K562 (cell line): ENCODE results near the gene SCUBE2. TPM values are rescaled to one million over a fixed set of nuclear protein-coding genes. Genes with fewer than 3 reads are reported as not detected.
A peak's percentile ranks its signal among the peaks of the same experiment; 100 is the strongest.

Source experiments
- ATAC-seq: fragments of 200-7000 bp; cut with Tn5 transposase; 3 replicates; pipeline ENCODE4 v1.9.1; 2020; ENCODE audit warnings: moderate library complexity
- BruUV-seq: library from RNA; stranded (reverse); fragments of 400-500 nt; replicated peaks from 2 replicates; lab custom pipeline; 2021; lab: Mats Ljungman, UMichigan
- CTCF ChIA-PET: fragments of 300-600 bp; formaldehyde crosslinking; extraction: SDS; loops from one replicate; lab custom pipeline; 2021; ENCODE audit warnings: low intra/inter-chr PET ratio; lab: Yijun Ruan, JAX
- POLR2A ChIA-PET: fragments of 300-600, 350-650 bp; sonication (Branson Sonifier 250); formaldehyde crosslinking; extraction: SDS; loops from one replicate; lab custom pipeline; 2021; ENCODE audit warnings: antibody characterized with exemption, inconsistent platforms; lab: Yijun Ruan, JAX
- DNase-seq, 4 experiments: peaks; one replicate each; pipeline versions ENCODE4 v3.0.0 to v3.0.0-alpha.2; 2011 to 2018; ENCODE audit warnings: low spot score in 3 of 4, mixed read lengths in 3 of 4; ENCODE audit errors: extremely low read depth in 1 of 4
- FAIRE-seq: peaks from 2 replicates; lab custom pipeline; 2011; peaks lifted over from hg19 to GRCh38; lab: Jason Lieb, UNC
- H2AFZ ChIP-seq: 2 replicates; pipeline ENCODE4 v1.6.0; 2011; ENCODE audit warnings: low read depth, low read length, control low read depth, inconsistent platforms
- H3K27ac ChIP-seq: fragments of 200-600 bp; 3 replicates; pipeline ENCODE4 v1.8.0; 2011; ENCODE audit warnings: low read depth, mild to moderate bottlenecking, control low read depth, inconsistent platforms, low read length, moderate library complexity, mixed read lengths; ENCODE audit errors: extremely low read depth
- H3K27me3 ChIP-seq, 2 experiments: fragments of 300-600 bp in 1 of 2; 2 replicates in 1 of 2; 3 replicates in 1 of 2; pipeline versions ENCODE4 v1.6.0 to v1.8.0; 2011; ENCODE audit warnings: inconsistent platforms in 2 of 2, low read length in 2 of 2, mild to moderate bottlenecking in 1 of 2, mixed read lengths in 1 of 2, moderate library complexity in 1 of 2; ENCODE audit not compliant: control insufficient read depth in 2 of 2, insufficient read depth in 2 of 2
- H3K36me3 ChIP-seq: fragments of 300-600 bp; 3 replicates; pipeline ENCODE4 v1.8.0; 2011; ENCODE audit warnings: mild to moderate bottlenecking, low read length, inconsistent platforms; ENCODE audit not compliant: control insufficient read depth, insufficient read depth
- H3K4me1 ChIP-seq, 2 experiments: fragments of 200-600 bp in 1 of 2; replicated peaks in 1 of 2; 2 replicates in 1 of 2; 3 replicates in 1 of 2; pipeline versions ENCODE4 v1.5.1 to v1.8.0; 2011; ENCODE audit warnings: inconsistent platforms in 2 of 2, low read length in 2 of 2, mild to moderate bottlenecking in 1 of 2, mixed read lengths in 1 of 2, moderate library complexity in 1 of 2; ENCODE audit not compliant: control insufficient read depth in 2 of 2, insufficient read depth in 2 of 2
- H3K4me2 ChIP-seq: 2 replicates; pipeline ENCODE4 v1.6.1; 2011; ENCODE audit warnings: low read length, control low read depth, inconsistent platforms, mixed read lengths; ENCODE audit not compliant: insufficient read depth
- H3K4me3 ChIP-seq: fragments of 200-600 bp; sonication (generic), shearing (Covaris generic); 2 replicates; pipeline ENCODE4 v1.5.1; 2016; ENCODE audit warnings: control low read depth, inconsistent platforms
- H3K79me2 ChIP-seq: fragments of 200-600 bp; 3 replicates; pipeline ENCODE4 v1.8.0; 2011; ENCODE audit warnings: low read length, inconsistent platforms; ENCODE audit not compliant: control insufficient read depth, insufficient read depth
- H3K9ac ChIP-seq, 2 experiments: 2 replicates each; pipeline versions ENCODE4 v1.6.0 to v1.6.1; 2011; ENCODE audit warnings: low read depth in 2 of 2, low read length in 2 of 2, control low read depth in 1 of 2, inconsistent platforms in 1 of 2, mild to moderate bottlenecking in 1 of 2, mixed read lengths in 1 of 2; ENCODE audit not compliant: insufficient read depth in 1 of 2
- H3K9me1 ChIP-seq: one replicate; pipeline ENCODE4 v1.6.0; 2011; ENCODE audit warnings: inconsistent platforms, mild to moderate bottlenecking, low read length, moderate library complexity; ENCODE audit not compliant: control insufficient read depth, insufficient read depth
- H3K9me3 ChIP-seq: replicated peaks from 2 replicates; pipeline ENCODE4 v1.5.1; 2011; ENCODE audit warnings: low read depth, low read length, inconsistent platforms; ENCODE audit not compliant: control insufficient read depth, insufficient read depth
- H4K20me1 ChIP-seq: replicated peaks from 2 replicates; pipeline ENCODE4 v1.6.1; 2011; ENCODE audit warnings: low read length, inconsistent platforms, mixed read lengths; ENCODE audit not compliant: control insufficient read depth, insufficient read depth
- ETS1 ChIP-seq: conservative IDR thresholded peaks from 2 replicates; pipeline ENCODE4 v1.6.1; 2011; ENCODE audit warnings: low read depth, mild to moderate bottlenecking, low read length; ENCODE audit not compliant: control insufficient read depth
- FOXK1 ChIP-seq: sonication (generic); formaldehyde crosslinking; IDR thresholded peaks from 2 replicates; pipeline ENCODE4 v1.8.0; 2022; ENCODE audit warnings: missing genetic modification reagents, mild to moderate bottlenecking, borderline replicate concordance
- HDAC1 ChIP-seq, 2 experiments: fragments of 450-650 bp; IDR thresholded peaks; 2 replicates each; pipeline ENCODE4 v1.6.1; 2016 to 2017; ENCODE audit warnings: inconsistent platforms in 1 of 2, mild to moderate bottlenecking in 1 of 2, moderate library complexity in 1 of 2
- LCOR ChIP-seq: sonication (generic); formaldehyde crosslinking; IDR thresholded peaks from 2 replicates; pipeline ENCODE4 v1.8.0; 2022; ENCODE audit warnings: mild to moderate bottlenecking, missing genetic modification reagents
- PCBP1 ChIP-seq: fragments of 200-400 bp; formaldehyde crosslinking; IDR thresholded peaks from 2 replicates; pipeline ENCODE4 v1.6.1; 2018; ENCODE audit warnings: mild to moderate bottlenecking, low read depth, low read length; ENCODE audit not compliant: poor library complexity, severe bottlenecking
- SMAD2 ChIP-seq: fragments of 150-350 bp; IDR thresholded peaks from 2 replicates; pipeline ENCODE4 v1.6.1; 2014; ENCODE audit warnings: low read depth, mild to moderate bottlenecking, low read length
- ZNF184 ChIP-seq: sonication (generic); formaldehyde crosslinking; IDR thresholded peaks from 2 replicates; pipeline ENCODE4 v1.5.0; 2020; ENCODE audit warnings: missing genetic modification reagents
- ZNF212 ChIP-seq: fragments of 450-650 bp; formaldehyde crosslinking; IDR thresholded peaks from 2 replicates; pipeline ENCODE4 v1.4.0; 2020; ENCODE audit warnings: mild to moderate bottlenecking
- ZNF263 ChIP-seq: sonication (generic); formaldehyde crosslinking; IDR thresholded peaks from 2 replicates; pipeline ENCODE4 v1.8.0; 2022; ENCODE audit warnings: mild to moderate bottlenecking, missing genetic modification reagents, borderline replicate concordance
- WGBS: fragments of 100-300 bp; shearing (Covaris generic); methylation state at CpG from one replicate; pipeline ENCODE4 v1.1.6; 2016; ENCODE audit warnings: low coverage, mixed read lengths; ENCODE audit not compliant: insufficient coverage; ENCODE audit errors: missing lambda C conversion rate; 5-methylcytosine and 5-hydroxymethylcytosine counted together
- in situ Hi-C: fragments of 300-500 bp; cut with MboI; formaldehyde crosslinking; loops from 4 replicates; pipeline ENCODE4 v1.15.0; 2018; ENCODE audit warnings: inconsistent platforms, mixed read lengths
- intact Hi-C: fragments of 100-400 bp; cut with micrococcal nuclease; formaldehyde crosslinking; loops from 2 replicates; pipeline ENCODE4 v1.14.2; 2022
- polyA plus RNA-seq, 8 experiments: library from polyadenylated mRNA; depleted of rRNA in 4 of 8; stranded (reverse) in 5 of 8; unstranded in 3 of 8; fragments of >200 nt; fragmentation: Nextera tagmentation in 2 of 8; fragmentation: Illumina TruSeq in 1 of 8; extraction: Ambion mirVana in 2 of 8; extraction: Trizol in 1 of 8; gene quantifications; 2 replicates each; pipeline versions ENCODE4 v1.2.1 to v1.2.3, GENCODE V29; 2011 to 2014; ENCODE audit warnings: inconsistent platforms in 1 of 8, missing spikeins in 1 of 8
- total RNA-seq, 7 experiments: library from RNA; depleted of rRNA in 6 of 7; stranded (reverse); fragments of >200 nt in 6 of 7; fragmentation: Illumina TruSeq in 2 of 7; extraction: Trizol in 2 of 7; gene quantifications; 2 replicates each; pipeline versions ENCODE4 v1.2.1 to v1.2.3, GENCODE V29; 2011 to 2021; ENCODE audit warnings: low replicate concordance in 1 of 7

Gene SCUBE2
- total and polyA plus RNA-seq, 9 of the 15 experiments (the other 6 are each of a cell fraction or from before 2014, with no cell fraction given): 0.06 to 0.40 (median 0.07) TPM; not detected in 6

- ChIA-PET POLR2A (interaction anchor here (0.5 to 0.9 kb wide), 2 partner anchors 10 to 717 kb away, joined by 3 to 4 read pairs; no protein-coding TSS in a partner anchor), CTCF (no interaction called here)
- no peak overlapping the region for H3K9ac ChIP-seq
- H3K27ac ChIP-seq: no peak overlapping the region
- intact Hi-C loops (no loop called here), in situ Hi-C loops (no loop called here)
- no peak for TF ChIP-seq ETS1
- H2AFZ ChIP-seq: no peak overlapping the region
- DNase-seq (no peak), FAIRE-seq (no peak), ATAC-seq (no peak)
- BruUV-seq: no TSS peak
- no peaks in the 10 kb centered on the region for H3K36me3 ChIP-seq
- no peak overlapping the region for H3K4me3 ChIP-seq
- no peaks in the 10 kb centered on the region for H4K20me1 ChIP-seq
- WGBS: 71% methylated on average over 5 of the region's 7 CpGs
- no peak overlapping the region for H3K4me2 ChIP-seq
- H3K9me3 ChIP-seq: no peaks in the 10 kb centered on the region
- H3K27me3 ChIP-seq: peaks cover 0 to 3% of the 10 kb centered on the region in 2 experiments; a peak in 1 of 5 replicates
- no peaks in the 10 kb centered on the region for H3K9me1 ChIP-seq
- no peaks in the 10 kb centered on the region for H3K79me2 ChIP-seq
- H3K4me1 ChIP-seq: peaks cover 0 to 6% of the 10 kb centered on the region in 2 experiments; a peak in 2 of 5 replicates
These were observed 12.3 kb upstream of the SCUBE2 start for GRCh38 chr11:9103542-9104276.

GRCh38 chr11:9099617-9100016 lies 8.2 kb upstream of the SCUBE2 start:
- Histone ChIP-seq H4K20me1 (no peaks in the 10 kb centered on the region), H3K4me2 (peak overlapping the region; percentile 28), H3K36me3 (no peaks in the 10 kb centered on the region), H3K9ac (no peak overlapping the region), H2AFZ (peak overlapping the region; percentile 63; the same call in 1 of the 2 replicates), H3K79me2 (no peaks in the 10 kb centered on the region), H3K27me3 (peaks cover 3 to 17% of the 10 kb centered on the region in 2 experiments; a peak in 4 of 5 replicates), H3K9me3 (no peaks in the 10 kb centered on the region), H3K4me1 (peaks cover 6% of the 10 kb centered on the region in 2 experiments; a peak in 3 of 5 replicates), H3K9me1 (no peaks in the 10 kb centered on the region), H3K4me3 (no peak overlapping the region), H3K27ac (no peak overlapping the region)
- ATAC-seq: peak; percentile 70
- CTCF ChIA-PET: no interaction called here
- BruUV-seq: no TSS peak
- FAIRE-seq: peak; percentile 80
- in situ Hi-C loops: no loop called here
- 4% methylated on average over 4 of the region's 4 CpGs for WGBS
- peak in 2 of 4 experiments; percentile 49 to 53 for DNase-seq
- intact Hi-C loops: loop anchor here (5.0 kb wide), 1 partner anchor 33 kb away; no protein-coding TSS in a partner anchor
- POLR2A ChIA-PET: interaction anchor here (0.6 kb wide), 1 partner anchor 26 kb away, joined by 3 read pairs; no protein-coding TSS in a partner anchor
- TF ChIP-seq ZNF184 (no peak), ZNF212 (no peak), HDAC1 (IDR thresholded peaks at IDR 0.05) (0 out of 4 replicates have a peak, but pooled peaks of 1 of the 2 experiments have one; percentile 18), FOXK1 (no peak), LCOR (no peak), PCBP1 (no peak), ZNF263 (CRISPR knock-in tag) (no peak), SMAD2 (no peak)
